ENCODE data around the gene C1QTNF8. TPM values are rescaled to one million over a fixed set of nuclear protein-coding genes. Genes with fewer than 3 reads are reported as not detected.

Gene C1QTNF8
- total RNA-seq, 1 experiment from 2014 or later: 0.10 TPM

GRCh38 chr16:1045993-1046911 lies 49.8 kb downstream of the C1QTNF8 start:
- DNase-seq (ENCODE audit: low spot score): no peak

- DNase-seq (ENCODE audit: low spot score): no peak
Measured at GRCh38 chr16:1045310-1045992, 50.6 kb downstream of the C1QTNF8 start.

DNA sequence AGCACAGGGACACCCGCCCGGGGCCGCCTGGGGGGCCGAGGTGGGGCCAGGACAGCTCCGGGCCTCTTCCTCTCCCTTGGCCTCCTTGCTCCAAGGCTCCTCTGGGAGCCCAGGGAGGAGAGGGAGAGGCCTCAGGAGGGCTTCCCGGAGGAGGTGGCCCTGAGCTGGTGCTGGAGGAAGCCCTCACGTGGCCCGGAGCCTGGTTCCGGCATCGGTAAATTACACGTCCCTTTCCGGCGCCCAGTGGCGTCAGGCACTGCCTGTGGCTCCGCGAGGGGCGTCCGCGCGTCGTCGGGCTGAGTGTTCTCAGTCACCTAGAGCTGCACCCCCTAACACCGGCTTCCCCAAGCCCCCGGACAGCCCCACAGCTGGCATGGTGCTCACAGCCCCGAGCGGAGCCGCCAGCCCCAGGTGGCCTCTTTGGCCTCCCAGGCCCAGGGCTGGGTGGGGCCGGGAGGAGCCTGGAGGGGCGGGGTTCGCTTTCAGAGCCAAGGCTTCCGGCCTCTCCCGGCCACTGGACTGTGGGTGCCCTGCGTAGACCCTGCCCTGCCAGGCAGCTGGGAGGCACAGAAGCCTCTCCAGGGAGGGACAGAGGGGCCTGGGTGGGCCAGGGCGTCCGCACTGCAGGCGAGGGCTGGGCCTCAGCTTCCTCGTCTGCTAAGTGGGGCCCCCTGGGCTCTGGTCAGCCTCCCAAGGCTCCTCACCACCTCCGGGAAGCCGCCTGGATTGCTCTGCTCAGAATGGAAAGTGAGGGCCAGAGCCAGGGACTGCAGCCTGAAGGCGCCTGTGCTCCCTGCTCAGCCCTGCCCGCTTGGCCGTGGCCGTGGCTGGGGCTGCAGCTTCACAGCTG lies 51.4 kb downstream of the C1QTNF8 start:
- DNase-seq (ENCODE audit: low spot score): peak; percentile 43

DNA sequence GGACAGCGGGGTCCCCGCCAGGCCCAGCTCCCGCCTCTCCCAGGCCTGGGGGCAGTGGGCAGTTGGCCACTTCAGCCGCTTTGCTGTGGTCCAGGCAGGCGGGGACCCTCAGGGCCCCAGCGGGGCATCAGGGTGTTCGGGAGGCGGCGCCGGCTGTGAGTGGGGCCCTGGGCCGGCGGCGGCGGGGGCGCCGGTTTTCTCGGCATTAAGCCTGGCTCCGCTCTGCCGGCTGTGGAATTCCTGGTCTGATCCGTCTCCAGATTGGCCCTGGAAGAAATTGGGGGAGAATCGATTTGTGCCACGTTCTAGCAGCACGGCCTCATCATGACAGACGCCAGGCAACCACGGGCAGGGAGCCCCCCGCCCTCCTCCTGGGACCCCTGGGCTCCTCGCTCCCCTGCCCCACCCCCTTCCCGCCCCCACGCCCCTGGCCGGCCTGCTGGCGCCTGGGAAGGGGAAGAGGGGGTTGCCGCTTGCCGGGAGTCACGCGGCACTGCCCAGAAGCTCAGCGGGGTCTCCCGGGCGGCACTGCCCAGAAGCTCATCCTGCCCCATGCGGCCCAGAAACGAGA lies 52.1 kb downstream of the C1QTNF8 start:
- no peak for DNase-seq (ENCODE audit: low spot score)

DNA sequence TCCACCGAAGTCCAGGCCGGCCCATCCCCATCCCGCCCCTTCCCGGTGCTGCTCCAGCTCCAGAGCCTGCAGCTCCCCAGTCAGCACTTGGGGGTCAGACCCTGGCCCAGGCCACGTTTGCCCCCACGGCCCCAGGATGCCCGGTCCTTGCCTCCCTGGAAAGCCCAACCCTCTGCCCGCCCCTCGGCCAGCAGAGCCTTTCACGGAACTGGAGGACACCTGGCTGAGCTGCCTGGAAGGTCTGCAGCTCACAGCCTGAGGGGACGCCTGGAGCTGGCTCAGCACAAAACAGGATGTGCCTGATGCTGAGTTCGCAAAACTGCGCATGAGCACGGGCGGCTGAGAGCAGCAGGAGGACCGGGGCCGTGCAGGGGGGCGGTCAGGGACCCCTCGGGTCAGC lies 53.2 kb downstream of the C1QTNF8 start:
- DNase-seq (ENCODE audit: low spot score): no peak

DNA sequence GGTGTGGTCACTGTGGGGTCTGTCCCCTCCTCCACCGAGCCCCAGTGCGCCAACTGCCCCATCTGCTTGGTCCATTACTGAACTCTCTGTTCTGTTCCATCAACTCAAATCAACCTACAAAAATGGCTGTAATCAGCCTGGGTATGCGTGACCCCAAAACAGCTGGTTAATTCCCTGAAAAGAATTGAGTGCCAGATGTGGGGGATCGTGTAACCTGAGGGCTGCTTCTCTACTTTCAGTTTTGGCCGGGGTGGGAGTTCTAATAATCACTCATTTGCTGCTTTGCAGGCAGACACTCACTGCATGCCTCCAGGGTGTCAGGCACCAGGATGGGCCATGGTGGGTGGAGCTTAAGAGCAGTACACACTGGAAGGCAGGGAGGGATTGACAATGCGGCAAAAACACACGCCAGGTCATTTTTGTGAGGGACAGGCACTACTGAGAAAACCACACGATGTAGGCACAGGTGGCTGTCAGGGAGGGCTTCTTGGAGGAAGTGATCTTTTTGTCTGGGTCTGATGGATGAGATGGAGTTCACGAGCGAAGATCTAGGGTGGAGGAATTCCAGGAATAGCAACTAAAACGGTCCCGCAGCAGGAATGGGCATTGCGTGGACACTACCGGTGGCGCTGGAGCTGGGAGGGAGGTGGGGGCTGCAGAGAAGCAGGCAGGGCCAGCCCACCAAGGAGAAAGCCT lies 53.8 kb downstream of the C1QTNF8 start:
- DNase-seq (ENCODE audit: low spot score): no peak

GRCh38 chr16:1040346-1040745 lies 55.7 kb downstream of the C1QTNF8 start:
- no peak for DNase-seq (ENCODE audit: low spot score)

- no peak for DNase-seq (ENCODE audit: low spot score)
Measured at GRCh38 chr16:1039762-1040161, 56.3 kb downstream of the C1QTNF8 start.

- DNase-seq (ENCODE audit: low spot score): no peak
Measured at GRCh38 chr16:1038932-1039331, 57.1 kb downstream of the C1QTNF8 start.

Other genes with a start within 250 kb of the C1QTNF8 start
- 2.1 and 5.2 TPM in 2 replicates for gene LMF1, start 125.3 kb downstream of the C1QTNF8 start, total RNA-seq (2014; rRNA removed; shearing (Covaris generic))
- gene SOX8, start 114.5 kb downstream of the C1QTNF8 start, total RNA-seq (2014; rRNA removed; shearing (Covaris generic)): 0.08 and 0.61 TPM in 2 replicates
- gene SSTR5, start 23.5 kb downstream of the C1QTNF8 start, total RNA-seq (2014; rRNA removed; shearing (Covaris generic)): 1.6 and 5.1 TPM in 2 replicates
- gene CACNA1H, start 56.9 kb upstream of the C1QTNF8 start, total RNA-seq (2014; rRNA removed; shearing (Covaris generic)): 0.56 and 0.65 TPM in 2 replicates
- gene TPSG1, start 129.0 kb upstream of the C1QTNF8 start, total RNA-seq (2014; rRNA removed; shearing (Covaris generic)): 0.31 TPM in 1 of 2 replicates, not detected in the other
- gene TPSB2, start 133.9 kb upstream of the C1QTNF8 start, total RNA-seq (2014; rRNA removed; shearing (Covaris generic)): not detected in 2 replicates
- not detected in 2 replicates for gene TPSAB1, start 144.5 kb upstream of the C1QTNF8 start, total RNA-seq (2014; rRNA removed; shearing (Covaris generic))
- gene TPSD1, start 159.8 kb upstream of the C1QTNF8 start, total RNA-seq (2014; rRNA removed; shearing (Covaris generic)): not detected in 2 replicates
- 90.1 and 116 TPM in 2 replicates for gene UBE2I, start 213.4 kb upstream of the C1QTNF8 start, total RNA-seq (2014; rRNA removed; shearing (Covaris generic))
- 8.2 and 14.1 TPM in 2 replicates for gene BAIAP3, start 237.4 kb upstream of the C1QTNF8 start, total RNA-seq (2014; rRNA removed; shearing (Covaris generic))

All from HT-29 (cell line).